Memory B cell (primary cell): ENCODE measurements around the gene FNIP2.
A peak's percentile ranks its signal among the peaks of the same experiment; 100 is the strongest.

Experiments
- ATAC-seq: fragments of 150-1000 bp; cut with Tn5 transposase; 2 replicates; pipeline ENCODE4 v1.10.0; 2021; ENCODE audit warnings: low read depth, mild to moderate bottlenecking, moderate library complexity
- DNase-seq, 2 donors: peaks; one replicate each; pipeline ENCODE4 v3.0.0; 2022; ENCODE audit warnings: low spot score in 2 of 2
- H3K27ac Mint-ChIP-seq: one replicate; pipeline ENCODE4 v1.8.0; 2022; ENCODE audit warnings: mild to moderate bottlenecking, moderate library complexity, mixed read lengths
- H3K27me3 Mint-ChIP-seq: one replicate; pipeline ENCODE4 v1.8.0; 2022; ENCODE audit warnings: mixed read lengths
- H3K36me3 Mint-ChIP-seq: one replicate; pipeline ENCODE4 v1.8.0; 2022; ENCODE audit warnings: mild to moderate bottlenecking, mixed read lengths
- H3K4me1 Mint-ChIP-seq: one replicate; pipeline ENCODE4 v1.8.0; 2022; ENCODE audit warnings: mixed read lengths
- H3K4me3 Mint-ChIP-seq: one replicate; pipeline ENCODE4 v1.8.0; 2022; ENCODE audit warnings: mild to moderate bottlenecking, moderate library complexity, mixed read lengths
- H3K9me3 Mint-ChIP-seq: one replicate; pipeline ENCODE4 v1.8.0; 2022; ENCODE audit warnings: mixed read lengths

FNIP2 gene

DNA sequence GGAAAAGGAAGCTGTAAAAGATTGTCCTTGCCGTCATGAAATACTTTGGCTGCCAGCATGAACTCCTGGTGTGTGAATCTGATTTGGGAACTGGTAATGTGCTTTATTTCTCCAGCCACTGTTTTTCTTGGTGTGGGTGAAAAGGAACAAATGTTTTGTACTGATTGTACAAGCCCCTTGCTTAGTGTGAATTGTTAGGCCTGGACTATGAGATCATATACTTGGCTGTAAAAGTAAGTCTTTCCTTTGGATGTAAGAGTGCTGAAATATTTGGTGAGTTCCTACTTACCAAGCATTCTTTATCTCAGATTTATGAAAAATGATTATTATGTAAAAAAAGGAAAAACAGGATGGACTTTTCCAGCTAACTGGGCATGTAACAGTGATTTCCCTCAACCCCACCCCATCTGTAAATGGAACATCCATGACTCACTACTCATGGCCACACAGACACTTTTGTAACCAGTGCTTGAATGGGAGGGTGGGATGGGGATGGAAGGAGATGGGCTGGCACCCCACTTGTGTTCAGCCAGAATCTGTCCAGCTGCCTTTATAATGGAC is 6.3 kb downstream of the FNIP2 start:
- ATAC-seq: no peak
- DNase-seq: no peak
- H3K27me3 Mint-ChIP-seq: peaks cover 23% of the 10 kb centered on the region
- H3K27ac Mint-ChIP-seq: no peak overlapping the region
- no peak overlapping the region for H3K4me3 Mint-ChIP-seq
- H3K4me1 Mint-ChIP-seq: peaks cover 5% of the 10 kb centered on the region
- no peaks in the 10 kb centered on the region for H3K9me3 Mint-ChIP-seq
- no peaks in the 10 kb centered on the region for H3K36me3 Mint-ChIP-seq

DNA sequence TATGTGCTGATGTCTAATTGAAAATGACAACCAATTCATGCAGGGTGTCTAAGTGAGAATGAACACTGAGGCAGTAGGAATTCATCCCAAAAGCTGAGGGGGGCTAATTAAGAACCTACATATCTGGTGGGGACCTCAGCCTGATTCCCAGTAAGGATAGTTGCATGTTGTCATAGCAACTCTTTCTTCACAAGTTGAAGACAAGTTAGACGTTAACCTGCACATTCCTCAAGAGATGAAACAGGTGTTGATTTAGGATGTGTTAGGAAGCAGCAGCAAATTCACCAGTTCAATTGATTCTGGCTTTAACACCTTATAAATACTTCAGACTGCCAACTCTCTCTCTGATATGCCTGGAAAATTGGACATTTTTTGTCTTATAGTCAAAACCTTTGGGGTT is 7.3 kb downstream of the FNIP2 start:
- Mint-ChIP-seq H3K27ac (no peak overlapping the region), H3K36me3 (no peaks in the 10 kb centered on the region), H3K27me3 (peaks cover 17% of the 10 kb centered on the region), H3K9me3 (peaks cover 1% of the 10 kb centered on the region), H3K4me3 (no peak overlapping the region), H3K4me1 (peaks cover 5% of the 10 kb centered on the region)
- DNase-seq (no peak), ATAC-seq (no peak)

DNA sequence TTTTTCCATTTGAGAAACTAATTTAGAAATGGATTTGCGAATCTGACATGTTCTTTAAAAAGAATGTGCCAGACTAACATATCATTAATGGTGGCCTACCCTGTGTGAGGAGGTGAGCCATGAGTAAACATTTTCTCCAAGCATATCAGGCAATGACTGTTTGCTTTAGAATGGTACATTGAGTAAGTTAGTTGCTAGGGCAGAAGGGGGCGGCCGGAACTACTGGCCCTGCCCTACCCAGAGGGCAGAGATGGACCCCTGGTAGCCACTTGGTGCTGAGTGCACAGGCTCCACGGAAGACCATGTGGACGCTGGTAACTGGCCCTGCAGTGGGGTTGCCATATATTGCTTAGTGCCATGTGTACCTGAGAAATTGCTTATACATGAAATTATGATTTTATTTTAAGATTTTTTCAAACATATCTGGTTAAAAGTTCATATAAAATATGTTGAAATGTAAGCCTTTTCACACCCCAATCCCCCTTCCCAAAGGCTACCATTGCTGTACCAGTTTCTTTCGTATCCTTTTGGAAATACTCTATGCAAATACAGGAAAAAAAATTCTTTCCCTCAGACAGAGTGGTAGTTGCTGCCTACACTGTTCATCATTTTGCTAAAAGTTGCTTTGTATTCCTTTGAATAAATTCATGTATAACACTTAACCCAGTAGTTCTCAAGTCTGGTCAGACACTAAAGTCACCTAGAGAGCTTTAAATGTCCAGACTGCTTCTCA is 8.8 kb downstream of the FNIP2 start:
- Mint-ChIP-seq H3K4me3 (no peak overlapping the region), H3K9me3 (peaks cover 1% of the 10 kb centered on the region), H3K36me3 (no peaks in the 10 kb centered on the region), H3K27me3 (peaks cover 17% of the 10 kb centered on the region), H3K4me1 (peaks cover 5% of the 10 kb centered on the region), H3K27ac (no peak overlapping the region)
- no peak for DNase-seq
- peak; percentile 25 for ATAC-seq

DNA sequence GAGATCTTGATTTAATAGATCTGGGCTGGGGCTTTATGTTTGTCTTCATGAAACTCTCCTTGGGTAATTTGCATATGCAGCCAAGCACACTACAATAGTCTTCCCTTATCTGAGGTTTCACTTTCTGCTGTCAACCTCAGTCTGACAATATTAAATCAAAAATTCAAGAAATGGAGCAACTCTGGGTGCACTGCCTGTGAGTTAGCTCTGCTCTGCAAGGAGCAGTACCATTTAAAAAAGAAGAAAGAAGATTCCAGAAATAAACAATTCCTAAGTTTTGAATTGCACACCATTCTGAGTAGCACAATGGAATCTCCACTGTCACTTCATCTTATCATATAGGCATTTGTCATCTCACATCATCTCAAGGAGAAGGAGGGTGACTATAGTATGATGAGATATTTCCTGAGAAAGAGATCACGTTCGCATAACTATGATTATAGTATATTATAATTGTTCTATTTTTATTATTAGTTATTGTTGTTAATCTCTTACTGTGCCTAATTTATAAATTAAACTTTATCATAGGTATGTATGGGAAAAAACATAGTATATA is 9.4 kb downstream of the FNIP2 start:
- H3K4me3 Mint-ChIP-seq: no peak overlapping the region
- H3K36me3 Mint-ChIP-seq: no peaks in the 10 kb centered on the region
- ATAC-seq (peak; percentile 99), DNase-seq (peak in 1 of 2 donors; percentile 27)
- H3K9me3 Mint-ChIP-seq: peaks cover 1% of the 10 kb centered on the region
- no peak overlapping the region for H3K27ac Mint-ChIP-seq
- H3K4me1 Mint-ChIP-seq: peaks cover 5% of the 10 kb centered on the region
- peaks cover 17% of the 10 kb centered on the region for H3K27me3 Mint-ChIP-seq

DNA sequence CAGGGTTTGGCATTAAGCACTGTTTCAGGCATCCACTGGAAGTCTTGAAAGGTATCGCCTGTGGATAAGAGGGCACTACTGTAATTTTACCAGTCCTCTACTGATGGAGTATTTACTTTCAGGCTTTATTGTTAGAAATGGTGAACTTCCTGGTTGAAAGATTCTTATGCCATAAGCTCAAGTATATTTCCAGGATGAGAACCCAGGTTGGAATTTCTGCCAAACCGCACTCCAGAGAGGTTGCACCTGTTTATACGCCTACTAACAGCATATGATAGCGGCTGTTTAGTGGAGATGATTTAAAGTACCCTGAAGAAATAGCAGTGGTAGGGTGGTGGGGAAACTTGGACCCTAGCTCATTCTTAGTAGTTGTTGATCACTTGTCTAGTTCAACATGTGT is 9.9 kb downstream of the FNIP2 start:
- Mint-ChIP-seq H3K27ac (no peak overlapping the region), H3K9me3 (peaks cover 1% of the 10 kb centered on the region), H3K36me3 (no peaks in the 10 kb centered on the region), H3K4me1 (peaks cover 5% of the 10 kb centered on the region), H3K4me3 (no peak overlapping the region), H3K27me3 (peaks cover 20% of the 10 kb centered on the region)
- DNase-seq (no peak), ATAC-seq (no peak)

DNA sequence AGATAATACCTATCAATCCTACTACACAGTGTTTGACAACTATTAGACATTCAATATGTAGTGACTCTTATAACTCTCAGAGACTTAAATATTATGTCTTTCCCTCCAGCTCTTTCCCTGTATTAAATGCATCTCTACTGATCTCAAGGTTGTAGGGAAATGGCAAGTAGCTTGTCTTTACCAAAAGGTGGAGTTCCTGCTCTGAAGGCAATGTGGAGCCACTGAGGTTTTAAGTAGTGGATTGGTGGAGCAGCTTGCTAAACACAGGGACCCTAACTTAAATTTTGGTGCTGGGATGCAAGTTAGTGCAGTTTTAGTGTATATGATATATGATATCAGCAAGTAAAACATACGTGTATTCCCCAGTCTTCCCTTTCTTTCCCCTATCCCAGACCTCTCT is 13.1 kb downstream of the FNIP2 start:
- Mint-ChIP-seq H3K27ac (no peak overlapping the region), H3K9me3 (peaks cover 1% of the 10 kb centered on the region), H3K4me1 (peaks cover 5% of the 10 kb centered on the region), H3K36me3 (no peaks in the 10 kb centered on the region), H3K27me3 (peaks cover 20% of the 10 kb centered on the region), H3K4me3 (no peak overlapping the region)
- DNase-seq (no peak), ATAC-seq (no peak)

DNA sequence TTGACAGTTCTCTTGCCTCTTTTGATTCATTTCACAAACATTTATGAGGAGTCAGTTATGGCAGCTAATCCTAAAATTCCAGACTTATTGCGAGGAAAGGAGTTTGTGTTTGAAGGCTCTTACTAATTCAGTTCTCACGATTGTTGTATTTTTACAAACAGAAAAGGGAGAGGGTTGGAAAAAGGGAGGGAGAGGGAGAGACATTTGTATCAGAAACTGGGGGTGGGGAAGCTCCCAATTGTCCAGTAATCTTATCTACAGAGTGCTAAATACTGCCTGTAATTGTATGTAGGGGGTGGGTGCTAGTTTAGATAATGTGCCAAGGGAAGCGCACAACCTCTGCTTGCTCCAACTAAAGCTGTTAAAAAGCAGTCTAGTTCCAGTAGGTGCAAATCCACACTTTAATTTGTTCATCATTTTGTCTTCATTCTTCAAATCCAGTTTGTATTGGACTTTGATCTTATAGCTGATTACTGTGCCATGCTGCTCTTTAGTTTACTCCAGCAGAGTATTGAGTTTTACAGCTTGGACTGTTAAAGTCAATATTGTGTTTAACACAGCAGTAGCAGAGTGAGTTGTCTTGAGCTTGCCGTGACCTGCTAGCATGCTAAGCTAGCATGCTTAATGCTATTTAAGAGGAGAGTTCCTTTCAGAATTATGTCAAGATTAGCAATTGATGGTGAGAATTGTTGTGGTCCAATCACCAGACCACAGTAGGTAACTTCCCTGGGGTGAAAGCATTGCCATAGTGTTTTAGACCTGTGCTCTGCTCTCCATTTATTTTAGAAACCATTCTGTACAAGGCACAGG is 13.9 kb downstream of the FNIP2 start:
- peaks cover 5% of the 10 kb centered on the region for H3K4me1 Mint-ChIP-seq

DNA sequence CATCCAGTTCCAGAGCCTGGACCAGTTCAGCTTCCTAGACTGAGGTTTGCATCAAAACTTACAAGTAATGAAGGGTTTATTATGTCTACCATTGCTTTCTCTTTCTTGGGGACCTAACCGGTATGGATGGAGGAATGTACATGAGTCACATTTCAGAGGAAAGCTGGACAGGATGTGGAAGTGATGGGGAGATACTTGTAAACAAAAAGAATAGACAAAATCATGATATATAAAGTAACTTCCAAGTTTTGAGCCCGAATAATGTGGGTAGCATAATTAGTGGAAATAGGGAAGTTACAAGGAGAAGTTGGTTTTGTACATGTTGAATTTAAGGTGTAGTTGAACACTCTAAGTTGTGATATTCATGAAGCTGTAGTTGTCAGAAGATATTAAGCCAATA is 15.0 kb downstream of the FNIP2 start:
- peaks cover 29% of the 10 kb centered on the region for H3K27me3 Mint-ChIP-seq
- no peaks in the 10 kb centered on the region for H3K4me1 Mint-ChIP-seq
- H3K36me3 Mint-ChIP-seq: no peaks in the 10 kb centered on the region
- DNase-seq (no peak), ATAC-seq (no peak)
- no peak overlapping the region for H3K4me3 Mint-ChIP-seq
- H3K9me3 Mint-ChIP-seq: peaks cover 1% of the 10 kb centered on the region
- no peak overlapping the region for H3K27ac Mint-ChIP-seq

More for the DNA sequence above, 13.9 kb downstream of the FNIP2 start:
- ATAC-seq: no peak
- no peak for DNase-seq
- Mint-ChIP-seq H3K27ac (no peak overlapping the region), H3K9me3 (peaks cover 1% of the 10 kb centered on the region), H3K4me3 (no peak overlapping the region), H3K36me3 (no peaks in the 10 kb centered on the region), H3K27me3 (peaks cover 24% of the 10 kb centered on the region)

DNA sequence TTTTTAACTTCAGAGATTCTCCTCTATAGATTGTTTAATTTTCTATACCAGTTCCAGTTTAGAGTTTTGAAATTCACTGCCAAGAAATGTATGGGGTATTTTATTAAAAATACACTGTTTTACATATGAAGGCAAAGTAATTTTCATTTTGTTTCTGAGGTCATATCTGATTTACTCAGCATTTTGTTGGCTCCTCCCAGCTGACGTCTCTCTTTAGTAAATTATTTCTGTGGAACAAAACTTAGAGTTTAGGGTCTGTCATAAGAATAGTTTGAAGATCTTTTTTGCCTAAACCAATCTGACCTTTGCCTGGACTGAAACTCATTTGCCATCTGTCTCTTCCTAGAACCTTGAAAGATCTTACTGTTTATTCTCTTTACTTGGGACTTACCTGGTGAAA is 16.9 kb downstream of the FNIP2 start:
- ATAC-seq (no peak), DNase-seq (no peak)
- H3K27me3 Mint-ChIP-seq: peaks cover 31% of the 10 kb centered on the region
- no peaks in the 10 kb centered on the region for H3K4me1 Mint-ChIP-seq
- H3K9me3 Mint-ChIP-seq: no peaks in the 10 kb centered on the region
- no peak overlapping the region for H3K4me3 Mint-ChIP-seq
- no peak overlapping the region for H3K27ac Mint-ChIP-seq
- H3K36me3 Mint-ChIP-seq: no peaks in the 10 kb centered on the region

DNA sequence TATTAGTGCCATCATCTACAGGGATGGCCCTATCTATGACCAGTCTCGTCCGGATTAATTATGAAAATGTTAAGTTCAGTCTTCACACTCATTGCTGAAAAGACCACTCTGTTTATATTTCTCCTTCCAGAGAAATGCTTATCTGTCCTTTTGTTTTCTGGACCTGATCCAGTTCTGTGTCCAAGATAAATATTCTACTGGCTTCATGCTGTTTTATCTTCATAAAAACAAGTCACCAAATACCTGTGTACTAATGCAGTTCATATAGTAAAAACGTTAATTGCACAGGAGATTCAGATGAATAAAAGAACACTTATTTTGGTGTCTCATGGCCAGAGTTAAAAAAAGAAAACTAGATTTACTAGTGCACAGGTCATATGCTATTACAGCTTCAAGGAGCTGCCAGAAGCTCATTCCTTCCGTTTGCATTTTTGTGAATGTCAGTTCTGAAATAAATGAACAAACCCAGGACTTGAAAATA is 17.3 kb downstream of the FNIP2 start:
- Mint-ChIP-seq H3K27ac (no peak overlapping the region), H3K4me1 (no peaks in the 10 kb centered on the region), H3K27me3 (peaks cover 31% of the 10 kb centered on the region), H3K36me3 (no peaks in the 10 kb centered on the region), H3K4me3 (no peak overlapping the region), H3K9me3 (no peaks in the 10 kb centered on the region)
- DNase-seq (no peak), ATAC-seq (no peak)

DNA sequence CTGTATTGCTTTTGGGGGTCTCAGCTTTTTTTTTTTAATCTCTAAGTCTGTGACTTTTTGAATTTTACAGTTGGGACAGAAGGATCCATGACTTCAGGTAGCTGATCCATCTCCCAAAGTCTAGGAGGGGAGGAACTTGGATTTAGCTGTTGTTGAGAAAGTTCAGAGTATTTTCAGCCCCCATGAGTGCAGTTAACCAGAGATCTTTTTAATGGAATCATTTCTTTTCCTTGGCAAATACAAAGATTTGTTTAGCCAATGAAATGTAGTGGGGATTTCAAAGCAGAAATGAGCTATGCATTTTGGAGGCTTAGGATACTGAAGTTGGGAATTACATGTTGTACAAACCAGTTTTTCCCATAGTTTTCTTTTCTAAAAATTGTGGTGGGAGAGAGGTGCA is 18.1 kb downstream of the FNIP2 start:
- no peak overlapping the region for H3K4me3 Mint-ChIP-seq
- H3K36me3 Mint-ChIP-seq: no peaks in the 10 kb centered on the region
- no peak for DNase-seq
- H3K9me3 Mint-ChIP-seq: no peaks in the 10 kb centered on the region
- ATAC-seq: no peak
- no peak overlapping the region for H3K27ac Mint-ChIP-seq
- no peaks in the 10 kb centered on the region for H3K4me1 Mint-ChIP-seq
- peaks cover 32% of the 10 kb centered on the region for H3K27me3 Mint-ChIP-seq

DNA sequence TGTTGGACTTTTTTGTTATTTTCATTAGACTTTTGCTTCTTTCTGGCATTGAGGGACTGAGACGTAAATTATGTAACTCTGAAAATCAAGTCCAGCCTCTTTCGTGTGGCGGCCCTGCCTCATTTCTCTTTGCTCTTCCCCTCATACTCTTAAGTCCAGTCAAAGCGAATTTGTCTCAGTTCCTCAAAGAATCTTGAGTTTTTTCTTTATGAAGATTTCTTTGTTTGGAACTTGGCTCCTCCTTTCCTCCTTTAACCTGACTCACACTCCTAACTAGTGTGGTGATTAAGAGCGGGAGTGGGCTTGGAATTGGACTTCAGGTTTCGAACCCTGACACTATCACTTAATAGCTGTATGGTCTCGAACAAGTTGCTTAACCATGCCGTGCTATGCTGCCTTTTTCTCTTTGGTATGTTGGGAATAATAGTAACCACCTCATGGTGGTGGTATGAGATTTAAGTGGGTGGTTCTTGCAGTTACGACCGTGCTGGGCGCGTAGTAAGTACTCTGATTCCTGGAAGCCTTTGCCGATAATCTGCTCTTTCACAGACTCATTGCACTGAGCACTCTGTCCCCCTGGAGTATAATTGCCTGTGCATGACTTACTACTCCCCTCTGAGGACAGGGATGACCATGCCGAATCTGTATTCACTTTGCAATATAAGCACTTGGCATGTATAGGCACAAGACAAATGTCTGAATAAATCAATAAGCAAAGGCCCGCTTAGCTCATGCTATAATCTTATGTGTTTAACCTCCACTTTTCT is 19.1 kb downstream of the FNIP2 start:
- Mint-ChIP-seq H3K4me1 (no peaks in the 10 kb centered on the region), H3K36me3 (no peaks in the 10 kb centered on the region), H3K4me3 (no peak overlapping the region), H3K27me3 (peaks cover 33% of the 10 kb centered on the region), H3K27ac (no peak overlapping the region), H3K9me3 (no peaks in the 10 kb centered on the region)
- no peak for ATAC-seq
- DNase-seq: no peak

DNA sequence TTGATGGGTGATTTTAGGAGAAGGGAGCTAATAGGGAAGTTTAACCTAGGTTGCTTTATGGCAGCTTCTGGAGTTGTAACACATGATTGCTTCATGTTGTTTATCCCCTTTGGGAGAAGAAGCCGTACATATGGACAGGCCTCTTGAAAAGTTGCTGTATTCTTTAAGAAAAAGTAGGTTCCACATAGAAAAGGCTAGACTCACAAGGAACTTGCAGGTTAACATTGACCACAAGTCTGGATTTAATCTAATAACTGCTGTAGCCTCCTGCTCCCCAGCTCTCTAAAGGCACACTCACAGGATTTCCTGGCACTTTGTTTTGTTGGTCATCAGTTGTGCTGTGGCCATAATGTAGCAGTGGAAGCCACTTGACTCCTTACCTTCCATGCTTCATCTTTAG is 19.7 kb downstream of the FNIP2 start:
- no peak overlapping the region for H3K4me3 Mint-ChIP-seq
- H3K4me1 Mint-ChIP-seq: no peaks in the 10 kb centered on the region
- H3K36me3 Mint-ChIP-seq: no peaks in the 10 kb centered on the region
- H3K9me3 Mint-ChIP-seq: no peaks in the 10 kb centered on the region
- no peak for DNase-seq
- H3K27ac Mint-ChIP-seq: no peak overlapping the region
- peaks cover 31% of the 10 kb centered on the region for H3K27me3 Mint-ChIP-seq
- no peak for ATAC-seq
